ENCODE measurements around the gene CASP5.

- TF ChIP-seq CTCF (conservative IDR thresholded peaks at IDR 0.05) (no peak), EZH2 (IDR thresholded peaks at IDR 0.05; ENCODE audit: low read depth) (no peak)
Measured at GRCh38 chr11:105022527-105022926, 441 bp downstream of the CASP5 start.
